Adrenal gland (tissue), 12 donors: ENCODE data around the gene RELCH. TPM values are rescaled to one million over a fixed set of nuclear protein-coding genes. Genes with fewer than 3 reads are reported as not detected.

Source experiments
- DNase-seq, 7 donors: peaks; one replicate each; pipeline ENCODE4 v3.0.0-alpha.2; 2019 to 2020
- H3K27ac ChIP-seq, 5 donors: fragments of 200-600 bp; sonication (generic) in 4 of 5; 1 replicate in 3 of 5; 2 replicates in 2 of 5; pipeline versions ENCODE4 v1.5.1 to v1.8.0; 2016 to 2020; ENCODE audit warnings: mild to moderate bottlenecking in 1 of 5
- H3K27me3 ChIP-seq: fragments of 200-600 bp; 2 replicates; pipeline ENCODE4 v1.8.0; 2021
- H3K36me3 ChIP-seq, 2 donors: fragments of 200-600 bp; replicated peaks in 1 of 2; 1 replicate in 1 of 2; 2 replicates in 1 of 2; pipeline versions ENCODE4 v1.5.1 to v1.8.0; 2018 to 2022
- H3K4me1 ChIP-seq, 2 donors: fragments of 200-600 bp; replicated peaks in 1 of 2; 1 replicate in 1 of 2; 2 replicates in 1 of 2; pipeline versions ENCODE4 v1.5.1 to v1.8.0; 2018 to 2021
- H3K4me3 ChIP-seq, 4 donors: fragments of 200-600 bp; sonication (generic) in 3 of 4; one replicate each; pipeline ENCODE4 v1.5.1; 2016 to 2018
- H3K9me3 ChIP-seq, 3 donors: fragments of 200-600 bp; sonication (generic) in 1 of 3; replicated peaks in 1 of 3; 1 replicate in 2 of 3; 2 replicates in 1 of 3; pipeline versions ENCODE4 v1.5.1 to v1.8.0; 2016 to 2021
- CTCF ChIP-seq, 6 experiments: fragments of 450-650 bp in 4 of 6; fragments of 200-600 bp in 2 of 6; sonication (generic) in 1 of 6; IDR thresholded peaks; 1 replicate in 5 of 6; 2 replicates in 1 of 6; pipeline versions ENCODE4 v1.5.1 to v1.8.0; 2016 to 2021; ENCODE audit warnings: antibody characterized with exemption in 6 of 6, mild to moderate bottlenecking in 2 of 6, moderate library complexity in 1 of 6
- POLR2A ChIP-seq, 2 donors: fragments of 450-650 bp; IDR thresholded peaks; one replicate each; pipeline ENCODE4 v1.6.1; 2017; ENCODE audit warnings: antibody characterized with exemption in 2 of 2, mild to moderate bottlenecking in 2 of 2, moderate library complexity in 1 of 2
- WGBS, 4 donors: extraction: QIAGEN DNeasy Blood & Tissue Kit in 2 of 4; methylation state at CpG; one replicate each; pipeline versions ENCODE4 v1.1.5 to v1.1.7; 2013 to 2017; 5-methylcytosine and 5-hydroxymethylcytosine counted together
- intact Hi-C, 2 donors: fragments of 100-400 bp; cut with DNase I; formaldehyde crosslinking; loops; one replicate each; pipeline versions ENCODE4 v1.14.1 to v1.15.0; 2022 to 2023
- polyA plus RNA-seq, 3 donors: library from polyadenylated mRNA; stranded (reverse); fragments of 200-250 nt in 2 of 3; fragments of 350-450 nt in 1 of 3; fragmentation: Illumina TruSeq in 1 of 3; extraction: RNeasy Lipid Tissue Mini Kit (QIAGEN cat#74804) in 1 of 3; gene quantifications; one replicate each; pipeline ENCODE4 v1.2.3, GENCODE V29; 2013 to 2014
- total RNA-seq, 9 donors: library from RNA; depleted of rRNA in 4 of 9; stranded (reverse); fragments of >200 nt in 4 of 9; fragments of 120-200 nt in 1 of 9; fragmentation: NEBNext Ultra II Directional in 1 of 9; extraction: Animal tissue kit (Norgen Biotek cat#: 25700) in 1 of 9; gene quantifications; one replicate each; pipeline versions ENCODE4 v1.1.0 to v1.2.4, GENCODE V29; 2013 to 2023
- donor health status: healthy with polysubstance abuse.
- donor health status: Bipolar disorder and iron deficiency.
- donor health status: DM: yes; HTN: yes; CAD: no.
- donor health status: DM: no; HTN: no; CAD: no.
- donor health status: DM: no; HTN: no; CAD: no.
- donor health status: DM: yes; HTN: yes; CAD: no.

RELCH gene
- total and polyA plus RNA-seq, 12 donors = 15.6 to 45.5 (median 26.2) TPM

GRCh38 chr18:62182220-62182619 is 4.8 kb upstream of the RELCH start:
- Histone ChIP-seq H3K4me3 (no peak overlapping the region), H3K27ac (no peak overlapping the region), H3K4me1 (peaks cover 0 to 21% of the 10 kb centered on the region in 2 donors), H3K36me3 (no peaks in the 10 kb centered on the region), H3K9me3 (no peaks in the 10 kb centered on the region), H3K27me3 (no peaks in the 10 kb centered on the region)
- no peak for DNase-seq
- intact Hi-C loops = loop anchor here (5.0 kb wide), 1 partner anchor 65 kb away; no protein-coding TSS in a partner anchor
- WGBS, 4 donors = 72 to 87% (median 77%) methylated on average over 3 of the region's 3 CpGs
- no peak for TF ChIP-seq CTCF (IDR thresholded peaks at IDR 0.05)
- TF ChIP-seq POLR2A (IDR thresholded peaks at IDR 0.05) = no peak

- intact Hi-C loops = loop anchor here (5.0 kb wide), 1 partner anchor 64 kb away; no protein-coding TSS in a partner anchor
- WGBS, 4 donors = 4 to 8% (median 6%) methylated on average over 2 of the region's 2 CpGs
Observed at GRCh38 chr18:62183578-62184195, 3.4 kb upstream of the RELCH start.

DNA sequence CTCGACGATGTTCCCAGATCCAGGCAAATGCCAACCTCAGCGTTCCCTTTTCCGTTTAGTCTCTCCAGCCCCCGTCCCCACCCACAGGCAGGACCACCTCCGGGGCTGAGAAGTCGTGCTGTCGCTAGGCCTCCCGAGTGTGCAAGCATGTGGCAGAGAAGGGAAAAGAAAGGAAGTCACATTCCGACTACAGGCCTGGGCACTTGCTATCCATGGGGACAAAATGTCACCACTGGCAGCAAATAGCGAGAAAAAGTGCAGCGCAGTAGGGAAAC is 619 bp upstream of the RELCH start:
- Histone ChIP-seq H3K27ac (peak overlapping the region; percentile 34 to 92 (median 76)), H3K4me1 (peaks cover 26 to 54% of the 10 kb centered on the region in 2 donors), H3K36me3 (no peaks in the 10 kb centered on the region), H3K9me3 (no peaks in the 10 kb centered on the region), H3K27me3 (no peaks in the 10 kb centered on the region), H3K4me3 (peak overlapping the region; percentile 7 to 96 (median 52))
- no peak for DNase-seq
- intact Hi-C loops = no loop called here
- TF ChIP-seq POLR2A (IDR thresholded peaks at IDR 0.05) (no peak), CTCF (IDR thresholded peaks at IDR 0.05) (no peak)
- 0 to 1% (median 1%) methylated on average over 12 of the region's 12 CpGs for WGBS, 4 donors

More at GRCh38 chr18:62183578-62184195, 3.4 kb upstream of the RELCH start:
- no peaks in the 10 kb centered on the region for H3K27me3 ChIP-seq
- peaks cover 6 to 28% of the 10 kb centered on the region in 2 donors for H3K4me1 ChIP-seq
- no peak overlapping the region for H3K4me3 ChIP-seq
- peak in 5 of 7 donors; percentile 29 to 59 (median 57) for DNase-seq
- no peaks in the 10 kb centered on the region for H3K36me3 ChIP-seq
- TF ChIP-seq CTCF (IDR thresholded peaks at IDR 0.05) = peak; percentile 30 to 99 (median 95)
- no peak for TF ChIP-seq POLR2A (IDR thresholded peaks at IDR 0.05)
- no peak overlapping the region for H3K27ac ChIP-seq
- no peaks in the 10 kb centered on the region for H3K9me3 ChIP-seq

GRCh38 chr18:62187543-62188510 is 772 bp downstream of the RELCH start:
- peak overlapping the region; percentile 74 to 97 (median 86) for H3K4me3 ChIP-seq
- no peaks in the 10 kb centered on the region for H3K9me3 ChIP-seq
- H3K4me1 ChIP-seq = peaks cover 26 to 54% of the 10 kb centered on the region in 2 donors
- no peak for TF ChIP-seq CTCF (IDR thresholded peaks at IDR 0.05)
- no peak for TF ChIP-seq POLR2A (IDR thresholded peaks at IDR 0.05)
- peak overlapping the region in 4 of 5 donors; percentile 60 to 86 (median 76) for H3K27ac ChIP-seq
- peak; percentile 26 to 66 (median 35) for DNase-seq
- intact Hi-C loops = no loop called here
- H3K27me3 ChIP-seq = no peaks in the 10 kb centered on the region
- WGBS, 4 donors = 1 to 5% (median 1%) methylated on average over 15 to 54 of the region's 54 CpGs
- H3K36me3 ChIP-seq = no peaks in the 10 kb centered on the region
